Naive thymus-derived CD4-positive, alpha-beta T cell (primary cell): ENCODE results near the gene NFXL1. TPM values are rescaled to one million over a fixed set of nuclear protein-coding genes. Genes with fewer than 3 reads are reported as not detected.

ENCODE experiments used
- ATAC-seq: fragments of 150-1000 bp; cut with Tn5 transposase; 2 replicates; pipeline ENCODE4 v1.10.0; 2021; ENCODE audit warnings: mild to moderate bottlenecking, moderate library complexity
- CTCF ChIA-PET: fragments of 350-600 bp; sonication (Branson Sonifier 250); formaldehyde crosslinking; loops from one replicate; lab custom pipeline; 2021; ENCODE audit warnings: antibody characterized with exemption; lab: Charles Lee
- POLR2A ChIA-PET: fragments of 350-600 bp; sonication (Branson Sonifier 250); formaldehyde crosslinking; loops from one replicate; lab custom pipeline; 2021; ENCODE audit warnings: antibody characterized with exemption, inconsistent platforms; lab: Charles Lee
- DNase-seq, 9 donors: peaks; one replicate each; pipeline versions ENCODE4 v3.0.0 to v3.0.0-alpha.2; 2020 to 2022; ENCODE audit warnings: mixed read lengths in 1 of 9
- H3K27ac ChIP-seq: one replicate; pipeline ENCODE4 v1.7.0; 2013; ENCODE audit warnings: mild to moderate bottlenecking, low read depth, low read length, moderate library complexity
- H3K27me3 ChIP-seq, 2 donors: one replicate each; pipeline ENCODE4 v1.7.0; 2013; ENCODE audit warnings: low read length in 2 of 2, mild to moderate bottlenecking in 2 of 2, moderate library complexity in 2 of 2; ENCODE audit not compliant: control insufficient read depth in 2 of 2, insufficient read depth in 2 of 2
- H3K36me3 ChIP-seq, 3 experiments: 1 replicate in 2 of 3; 2 replicates in 1 of 3; pipeline ENCODE4 v1.7.0; 2013; ENCODE audit warnings: low read length in 3 of 3, mild to moderate bottlenecking in 3 of 3, moderate library complexity in 1 of 3; ENCODE audit not compliant: insufficient read depth in 3 of 3, control insufficient read depth in 2 of 3
- H3K4me1 ChIP-seq, 2 donors: one replicate each; pipeline ENCODE4 v1.7.0; 2013; ENCODE audit warnings: low read length in 2 of 2, mild to moderate bottlenecking in 2 of 2, moderate library complexity in 1 of 2; ENCODE audit not compliant: control insufficient read depth in 2 of 2, insufficient read depth in 2 of 2
- H3K4me3 ChIP-seq: 2 replicates; pipeline ENCODE4 v1.7.0; 2013; ENCODE audit warnings: mild to moderate bottlenecking, low read length
- H3K9me3 ChIP-seq, 3 experiments: 1 replicate in 2 of 3; 2 replicates in 1 of 3; pipeline ENCODE4 v1.7.0; 2013; ENCODE audit warnings: low read length in 3 of 3; ENCODE audit not compliant: control insufficient read depth in 2 of 3
- H3K27ac Mint-ChIP-seq, 9 donors: one replicate each; pipeline ENCODE4 v1.8.0; 2020 to 2022; ENCODE audit warnings: mixed read lengths in 9 of 9, mild to moderate bottlenecking in 8 of 9, moderate library complexity in 5 of 9, inconsistent platforms in 2 of 9
- H3K27me3 Mint-ChIP-seq, 5 donors: one replicate each; pipeline ENCODE4 v1.8.0; 2021 to 2022; ENCODE audit warnings: mixed read lengths in 5 of 5, mild to moderate bottlenecking in 1 of 5
- H3K36me3 Mint-ChIP-seq, 5 donors: one replicate each; pipeline ENCODE4 v1.8.0; 2020 to 2022; ENCODE audit warnings: mixed read lengths in 5 of 5, mild to moderate bottlenecking in 3 of 5, inconsistent platforms in 1 of 5
- H3K4me1 Mint-ChIP-seq, 7 donors: one replicate each; pipeline ENCODE4 v1.8.0; 2020 to 2022; ENCODE audit warnings: mixed read lengths in 7 of 7, mild to moderate bottlenecking in 3 of 7, inconsistent platforms in 1 of 7
- H3K4me3 Mint-ChIP-seq, 10 donors: one replicate each; pipeline ENCODE4 v1.8.0; 2020 to 2022; ENCODE audit warnings: mild to moderate bottlenecking in 10 of 10, mixed read lengths in 10 of 10, moderate library complexity in 6 of 10, inconsistent platforms in 2 of 10
- H3K9me3 Mint-ChIP-seq, 11 donors: one replicate each; pipeline ENCODE4 v1.8.0; 2020 to 2022; ENCODE audit warnings: mixed read lengths in 11 of 11, mild to moderate bottlenecking in 4 of 11, inconsistent platforms in 1 of 11, moderate library complexity in 1 of 11
- intact Hi-C, 2 donors: fragments of 100-400 bp; cut with micrococcal nuclease; formaldehyde crosslinking; loops; one replicate each; pipeline ENCODE4 v1.15.1; 2023
- polyA plus RNA-seq, 2 donors: library from polyadenylated mRNA; unstranded; fragments of 300-500 nt; fragmentation: Illumina TruSeq; gene quantifications; one replicate each; pipeline ENCODE4 v1.2.3, GENCODE V29; 2021
- total RNA-seq, 6 experiments: library from RNA in 5 of 6; stranded (reverse) in 5 of 6; gene quantifications; 1 replicate in 5 of 6; 2 replicates in 1 of 6; pipeline ENCODE4 v1.2.3 and lab custom pipeline; 2021 to 2026

NFXL1 gene
- total and polyA plus RNA-seq, 7 experiments from 2014 or later: 9.5 to 19.3 (median 12.2) TPM

DNA sequence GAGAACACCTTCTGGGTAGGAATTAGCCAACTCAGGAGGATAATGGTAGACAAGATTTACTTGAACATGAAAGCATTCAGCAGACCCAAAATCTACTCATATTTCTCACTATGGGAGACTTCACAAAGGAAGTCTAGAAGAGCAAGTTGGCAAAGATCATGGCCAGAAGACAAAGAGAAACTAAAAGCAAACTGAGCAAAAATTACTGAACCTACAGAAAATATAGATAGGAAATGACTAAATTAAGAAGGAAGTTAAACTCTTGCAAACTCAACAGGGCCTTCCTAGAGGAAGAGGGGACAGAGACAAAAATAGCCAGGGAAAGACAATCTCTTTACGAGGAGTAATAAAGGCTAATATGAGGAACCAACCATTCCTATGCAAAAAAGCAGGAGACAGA is 95.2 kb downstream of the NFXL1 start:
- DNase-seq (no peak), ATAC-seq (no peak)
- peaks cover 7 to 26% (median 21%) of the 10 kb centered on the region in 5 donors for H3K27me3 Mint-ChIP-seq
- intact Hi-C loops: no loop called here
- H3K27ac Mint-ChIP-seq: no peak overlapping the region
- peaks cover 0 to 7% (median 0%) of the 10 kb centered on the region in 7 donors for H3K4me1 Mint-ChIP-seq
- H3K9me3 Mint-ChIP-seq: peaks cover 0 to 4% (median 0%) of the 10 kb centered on the region in 11 donors
- Histone ChIP-seq H3K27me3 (no peaks in the 10 kb centered on the region), H3K4me1 (no peaks in the 10 kb centered on the region), H3K4me3 (no peak overlapping the region), H3K9me3 (no peaks in the 10 kb centered on the region), H3K36me3 (no peaks in the 10 kb centered on the region), H3K27ac (no peak overlapping the region)
- no peak overlapping the region for H3K4me3 Mint-ChIP-seq
- H3K36me3 Mint-ChIP-seq: peaks cover 0 to 5% (median 0%) of the 10 kb centered on the region in 5 donors
- ChIA-PET POLR2A (no interaction called here), CTCF (no interaction called here)

DNA sequence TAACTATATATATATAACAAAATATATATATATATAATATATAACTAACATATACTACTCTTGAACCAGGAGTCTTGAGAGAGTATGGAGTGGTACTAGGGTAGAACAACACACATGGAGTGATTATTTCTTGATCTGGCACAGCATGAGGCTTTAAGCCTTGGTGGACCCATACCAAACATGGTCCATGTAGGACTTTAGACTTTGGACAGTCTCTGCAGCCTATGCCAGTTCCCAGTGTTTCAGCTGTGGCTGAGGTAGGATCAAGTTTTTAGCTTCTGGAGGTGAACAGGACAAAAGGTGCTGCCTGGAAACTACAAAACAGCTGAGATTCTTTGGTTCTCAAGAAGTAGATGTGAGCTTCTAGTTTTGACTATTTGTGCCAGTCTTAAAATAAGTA is 97.1 kb downstream of the NFXL1 start:
- Mint-ChIP-seq H3K27ac (no peak overlapping the region), H3K4me3 (no peak overlapping the region), H3K4me1 (peaks cover 0 to 7% (median 0%) of the 10 kb centered on the region in 7 donors), H3K9me3 (peaks cover 0 to 4% (median 0%) of the 10 kb centered on the region in 11 donors), H3K27me3 (peaks cover 18 to 32% (median 28%) of the 10 kb centered on the region in 5 donors), H3K36me3 (peaks cover 0 to 5% (median 0%) of the 10 kb centered on the region in 5 donors)
- no peak overlapping the region for H3K27ac ChIP-seq
- intact Hi-C loops: no loop called here
- no peaks in the 10 kb centered on the region for H3K4me1 ChIP-seq
- ATAC-seq: no peak
- DNase-seq: no peak
- ChIA-PET CTCF (no interaction called here), POLR2A (no interaction called here)
- H3K9me3 ChIP-seq: no peaks in the 10 kb centered on the region
- no peaks in the 10 kb centered on the region for H3K27me3 ChIP-seq
- no peak overlapping the region for H3K4me3 ChIP-seq
- H3K36me3 ChIP-seq: no peaks in the 10 kb centered on the region

DNA sequence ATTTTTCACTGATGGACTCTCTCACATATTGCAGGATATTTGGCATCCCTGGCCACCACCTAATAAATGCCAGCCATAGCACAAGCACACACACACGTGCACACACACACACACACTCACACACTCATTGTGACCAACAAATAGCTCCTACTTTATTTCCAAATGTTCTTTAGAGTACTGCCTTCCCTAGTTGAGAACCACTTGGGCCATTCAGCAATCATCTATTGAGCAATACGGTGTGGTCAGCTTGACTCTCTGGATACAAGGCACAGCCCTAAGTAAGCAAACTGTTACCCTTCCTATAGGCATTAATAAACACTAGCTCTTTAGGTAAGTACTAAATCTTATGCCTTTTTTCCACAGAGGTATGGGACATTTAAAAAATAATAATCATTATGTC is 97.6 kb downstream of the NFXL1 start:
- H3K9me3 ChIP-seq: no peaks in the 10 kb centered on the region
- CTCF ChIA-PET: no interaction called here
- Mint-ChIP-seq H3K4me1 (peaks cover 0 to 7% (median 0%) of the 10 kb centered on the region in 7 donors), H3K36me3 (peaks cover 0 to 5% (median 0%) of the 10 kb centered on the region in 5 donors), H3K27ac (no peak overlapping the region), H3K27me3 (peaks cover 18 to 32% (median 26%) of the 10 kb centered on the region in 5 donors), H3K9me3 (peaks cover 0 to 4% (median 0%) of the 10 kb centered on the region in 11 donors), H3K4me3 (no peak overlapping the region)
- H3K27me3 ChIP-seq: no peaks in the 10 kb centered on the region
- intact Hi-C loops: no loop called here
- ATAC-seq: no peak
- POLR2A ChIA-PET: no interaction called here
- H3K27ac ChIP-seq: no peak overlapping the region
- H3K4me1 ChIP-seq: no peaks in the 10 kb centered on the region
- DNase-seq: no peak
- no peaks in the 10 kb centered on the region for H3K36me3 ChIP-seq
- no peak overlapping the region for H3K4me3 ChIP-seq

DNA sequence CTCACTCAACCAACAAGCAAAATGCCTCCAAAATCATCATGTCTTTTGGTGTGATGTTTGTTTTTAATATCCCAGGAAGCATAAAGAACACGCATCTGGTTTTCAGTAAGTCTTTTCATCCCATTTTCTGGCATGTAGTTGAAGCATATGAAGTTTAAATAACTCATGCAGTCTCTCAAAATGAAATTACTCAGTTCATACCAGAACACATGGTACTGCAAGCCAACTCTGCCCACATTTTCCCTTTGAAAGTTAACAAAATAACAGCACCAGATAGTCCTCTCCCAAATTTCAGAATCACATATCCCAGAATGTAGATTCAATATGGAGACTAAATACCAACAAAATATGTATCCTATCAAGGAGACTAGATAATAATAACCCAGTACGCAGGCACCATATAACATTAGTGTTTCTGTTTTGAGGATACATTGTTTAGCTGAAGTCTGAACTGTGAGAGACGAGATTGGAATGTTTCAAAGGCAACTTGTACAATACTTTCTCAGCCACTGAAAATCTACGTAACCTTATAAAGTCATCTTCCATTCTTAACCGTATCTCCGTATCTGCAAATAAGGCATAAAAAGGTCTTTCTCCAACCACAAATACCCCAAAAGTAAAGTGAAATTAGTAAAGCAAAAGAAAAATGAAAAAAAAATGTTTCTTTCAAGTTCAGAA is 99.6 kb downstream of the NFXL1 start:
- Histone ChIP-seq H3K27ac (no peak overlapping the region), H3K9me3 (no peaks in the 10 kb centered on the region), H3K27me3 (no peaks in the 10 kb centered on the region), H3K4me1 (no peaks in the 10 kb centered on the region), H3K4me3 (no peak overlapping the region), H3K36me3 (no peaks in the 10 kb centered on the region)
- Mint-ChIP-seq H3K27ac (no peak overlapping the region), H3K4me3 (no peak overlapping the region), H3K36me3 (peaks cover 0 to 5% (median 0%) of the 10 kb centered on the region in 5 donors), H3K9me3 (peaks cover 0 to 4% (median 0%) of the 10 kb centered on the region in 11 donors), H3K4me1 (peaks cover 0 to 7% (median 0%) of the 10 kb centered on the region in 7 donors), H3K27me3 (peaks cover 24 to 32% (median 30%) of the 10 kb centered on the region in 5 donors)
- CTCF ChIA-PET: no interaction called here
- intact Hi-C loops: no loop called here
- POLR2A ChIA-PET: no interaction called here
- ATAC-seq (no peak), DNase-seq (no peak)

DNA sequence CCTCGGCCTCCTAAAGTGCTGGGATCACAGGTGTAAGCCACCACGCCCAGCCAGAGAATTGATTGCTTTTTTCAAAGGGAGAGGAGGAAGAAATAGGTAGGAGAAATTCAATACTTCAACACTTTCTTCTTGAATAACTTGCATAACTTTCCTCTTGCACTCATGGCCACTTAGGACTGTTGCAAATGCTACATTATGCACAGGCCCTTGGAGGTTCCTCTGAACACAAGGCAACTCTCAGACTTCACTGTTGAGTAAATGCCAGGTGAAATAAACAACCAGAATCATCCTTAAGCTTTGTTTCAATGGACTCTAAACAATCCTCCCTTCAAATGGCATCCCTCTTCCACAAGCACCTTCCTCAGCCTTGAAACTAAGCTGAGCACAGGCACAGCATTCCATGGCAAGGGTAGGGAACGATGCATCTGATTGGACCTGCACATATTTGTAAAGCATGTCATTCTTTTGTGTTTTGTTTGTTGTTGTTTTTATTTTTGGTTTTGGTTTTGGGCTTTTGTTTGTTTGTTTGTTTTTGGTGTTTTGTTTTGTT is 104.7 kb downstream of the NFXL1 start:
- Histone ChIP-seq H3K36me3 (no peaks in the 10 kb centered on the region), H3K4me1 (no peaks in the 10 kb centered on the region), H3K4me3 (no peak overlapping the region), H3K27ac (no peak overlapping the region), H3K27me3 (no peaks in the 10 kb centered on the region), H3K9me3 (no peaks in the 10 kb centered on the region)
- Mint-ChIP-seq H3K4me1 (no peaks in the 10 kb centered on the region), H3K27ac (no peak overlapping the region), H3K36me3 (no peaks in the 10 kb centered on the region), H3K9me3 (peaks cover 0 to 3% (median 0%) of the 10 kb centered on the region in 11 donors), H3K4me3 (no peak overlapping the region), H3K27me3 (peaks cover 10 to 27% (median 22%) of the 10 kb centered on the region in 5 donors)
- DNase-seq (no peak), ATAC-seq (no peak)
- intact Hi-C loops: no loop called here
- POLR2A ChIA-PET: no interaction called here
- CTCF ChIA-PET: no interaction called here

DNA sequence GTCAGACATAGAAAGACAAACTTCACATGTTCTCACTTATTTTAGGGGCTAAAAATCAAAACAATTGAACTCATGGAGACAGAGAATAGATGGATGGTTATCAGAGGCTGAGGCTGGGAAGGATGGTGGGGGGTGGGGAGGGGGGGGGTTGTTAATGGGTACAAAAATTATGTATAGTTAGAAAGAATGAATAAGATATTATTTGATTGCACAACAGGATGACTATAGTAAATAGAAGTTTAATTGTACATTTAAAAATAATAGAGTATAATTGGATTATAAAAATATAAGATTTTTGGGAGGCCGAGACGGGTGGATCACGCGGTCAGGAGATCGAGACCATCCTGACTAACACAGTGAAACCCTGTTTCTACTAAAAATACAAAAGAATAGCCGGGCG is 109.8 kb downstream of the NFXL1 start:
- intact Hi-C loops: no loop called here
- ChIA-PET POLR2A (no interaction called here), CTCF (no interaction called here)
- peaks cover 0 to 5% (median 0%) of the 10 kb centered on the region in 11 donors for H3K9me3 Mint-ChIP-seq
- H3K36me3 Mint-ChIP-seq: no peaks in the 10 kb centered on the region
- DNase-seq (no peak), ATAC-seq (no peak)
- peaks cover 0 to 1% (median 0%) of the 10 kb centered on the region in 7 donors for H3K4me1 Mint-ChIP-seq
- no peaks in the 10 kb centered on the region for H3K4me1 ChIP-seq
- no peaks in the 10 kb centered on the region for H3K9me3 ChIP-seq
- H3K27ac Mint-ChIP-seq: no peak overlapping the region
- no peak overlapping the region for H3K27ac ChIP-seq
- peaks cover 0 to 16% (median 6%) of the 10 kb centered on the region in 5 donors for H3K27me3 Mint-ChIP-seq
- H3K36me3 ChIP-seq: no peaks in the 10 kb centered on the region
- no peak overlapping the region for H3K4me3 ChIP-seq
- H3K4me3 Mint-ChIP-seq: no peak overlapping the region
- no peaks in the 10 kb centered on the region for H3K27me3 ChIP-seq
